Hematopoietic multipotent progenitor cell (in vitro differentiated cells): Measurements from ENCODE around the gene FNDC11. TPM values are rescaled to one million over a fixed set of nuclear protein-coding genes. Genes with fewer than 3 reads are reported as not detected.

Experiments used
- DNase-seq, 3 donors: peaks; one replicate each; pipeline ENCODE4 v3.0.0-alpha.2; 2011 to 2015; ENCODE audit warnings: low read depth in 2 of 3, low spot score in 2 of 3
- total RNA-seq: library from RNA; depleted of rRNA; stranded (reverse); fragments of >200 nt; gene quantifications from one replicate; pipeline ENCODE4 v1.2.3, GENCODE V29; 2012

The FNDC11 gene
- total RNA-seq, 1 donor = 1.3 TPM

DNA sequence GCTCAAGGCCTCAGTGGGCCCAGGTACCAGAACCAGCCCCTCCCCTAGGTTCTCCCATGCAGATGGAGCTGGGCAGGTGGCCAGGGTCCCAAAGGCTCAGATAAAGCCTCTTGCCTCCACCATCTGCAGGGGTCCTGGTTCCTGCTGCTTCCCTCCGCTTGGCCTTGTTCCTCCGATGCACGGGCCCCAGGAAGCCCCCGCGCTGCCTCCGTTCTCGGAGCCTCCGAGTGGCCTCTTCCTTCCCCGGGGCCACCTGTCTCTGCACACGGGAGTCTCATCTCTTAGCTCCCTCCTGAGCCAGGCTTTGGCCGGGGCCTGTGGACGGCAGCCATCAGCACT, 14.9 kb upstream of the FNDC11 start:
- DNase-seq = no peak

DNA sequence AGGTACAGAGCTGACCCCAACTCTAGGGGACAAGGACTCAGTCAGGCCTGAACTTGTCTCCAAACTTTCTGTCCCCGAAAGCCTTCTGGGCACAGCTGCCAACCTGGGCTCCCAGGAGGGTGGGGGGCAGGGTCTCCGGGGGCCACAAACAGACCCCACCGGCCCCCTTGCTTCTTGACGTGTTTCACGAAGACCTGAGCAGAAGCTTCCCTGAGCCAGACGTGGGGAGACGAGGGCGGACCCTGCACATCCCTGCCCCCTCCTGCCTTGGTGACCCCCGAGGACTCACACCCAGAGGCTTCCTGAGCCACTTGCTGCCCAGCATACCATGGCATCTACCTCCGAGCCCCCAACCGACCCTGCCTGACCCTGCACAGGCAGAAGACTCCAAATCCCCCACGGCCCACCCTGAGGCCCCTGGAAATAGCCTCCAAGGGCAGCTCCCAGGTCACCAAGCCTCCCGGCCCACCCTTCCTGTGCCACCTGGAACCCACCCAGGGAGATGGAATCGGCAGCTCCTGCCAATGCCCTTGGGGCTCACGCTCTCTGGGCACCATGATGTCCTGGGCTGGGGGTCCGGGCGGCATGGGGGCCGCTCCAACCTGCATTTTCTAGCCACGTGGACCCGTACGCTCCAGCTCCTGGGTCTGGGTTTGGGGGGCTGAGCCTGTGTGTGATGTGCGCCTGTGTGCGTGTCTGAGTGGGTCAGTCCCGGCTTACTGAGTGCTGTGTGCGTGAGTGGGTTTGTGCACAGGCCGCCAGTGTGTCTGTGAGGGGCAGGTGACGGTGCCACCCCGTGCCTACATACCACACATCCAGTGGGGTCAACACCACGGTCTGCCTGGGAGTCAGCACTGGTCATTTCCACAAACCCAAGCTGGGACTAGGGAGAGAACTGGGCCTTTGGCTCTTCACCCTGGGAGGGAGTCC, 14.3 kb upstream of the FNDC11 start:
- no peak for DNase-seq

DNA sequence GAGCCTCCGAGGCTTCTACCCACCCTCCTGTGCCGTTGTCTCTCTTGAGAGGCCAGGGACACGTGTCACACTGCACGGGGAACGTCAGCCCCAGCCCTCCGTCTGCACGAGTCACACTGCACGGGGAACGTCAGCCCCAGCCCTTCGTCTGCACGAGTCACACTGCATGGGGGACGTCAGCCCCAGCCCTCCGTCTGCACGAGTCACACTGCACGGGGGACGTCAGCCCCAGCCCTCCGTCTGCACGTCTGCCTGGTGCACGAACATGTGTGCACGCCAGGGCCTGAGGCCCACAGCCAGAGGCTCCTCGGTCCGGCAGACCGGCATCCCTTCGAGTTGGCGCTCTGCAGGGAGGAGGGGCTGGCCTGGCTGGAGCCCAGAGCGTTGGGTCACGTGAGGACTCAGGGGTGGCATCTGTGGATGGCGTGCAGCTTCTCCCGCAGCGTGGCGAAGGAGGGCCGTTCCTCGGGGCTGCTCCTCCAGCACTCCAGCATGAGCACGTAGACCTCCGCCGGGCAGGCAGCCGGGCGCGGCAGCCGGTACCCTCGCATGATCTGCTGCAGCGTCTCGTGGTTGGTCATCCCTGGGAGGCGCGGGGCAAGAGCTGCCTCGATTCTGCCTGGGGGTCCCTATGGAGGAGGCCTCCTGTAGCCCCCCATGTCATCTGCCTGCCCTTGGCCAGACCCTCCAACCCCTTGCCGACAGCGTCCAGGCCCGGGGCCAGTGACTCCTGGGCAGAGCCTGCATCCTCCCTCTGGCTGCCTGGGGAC, 13.4 kb upstream of the FNDC11 start:
- peak in 1 of 3 donors; percentile 26 for DNase-seq

DNA sequence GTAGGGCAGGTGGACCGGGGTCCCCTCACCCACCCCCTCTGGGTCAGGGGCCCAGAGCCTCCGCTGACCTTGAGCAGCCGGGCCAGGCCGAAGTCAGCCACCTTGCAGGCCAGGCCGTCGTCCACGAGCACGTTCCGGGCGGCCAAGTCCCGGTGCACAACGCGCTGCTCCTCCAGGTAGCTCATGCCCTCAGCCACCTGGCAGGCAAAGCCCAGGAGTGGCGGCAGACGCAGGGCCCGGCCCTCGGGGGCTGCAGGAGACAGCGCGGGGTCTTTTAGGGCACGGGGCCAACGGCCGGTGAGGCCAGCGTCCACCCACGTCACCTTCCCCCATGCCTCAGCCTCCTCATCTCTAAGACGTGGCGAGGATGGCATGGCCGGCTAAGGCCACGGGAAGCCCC, 12.6 kb upstream of the FNDC11 start:
- DNase-seq = no peak

DNA sequence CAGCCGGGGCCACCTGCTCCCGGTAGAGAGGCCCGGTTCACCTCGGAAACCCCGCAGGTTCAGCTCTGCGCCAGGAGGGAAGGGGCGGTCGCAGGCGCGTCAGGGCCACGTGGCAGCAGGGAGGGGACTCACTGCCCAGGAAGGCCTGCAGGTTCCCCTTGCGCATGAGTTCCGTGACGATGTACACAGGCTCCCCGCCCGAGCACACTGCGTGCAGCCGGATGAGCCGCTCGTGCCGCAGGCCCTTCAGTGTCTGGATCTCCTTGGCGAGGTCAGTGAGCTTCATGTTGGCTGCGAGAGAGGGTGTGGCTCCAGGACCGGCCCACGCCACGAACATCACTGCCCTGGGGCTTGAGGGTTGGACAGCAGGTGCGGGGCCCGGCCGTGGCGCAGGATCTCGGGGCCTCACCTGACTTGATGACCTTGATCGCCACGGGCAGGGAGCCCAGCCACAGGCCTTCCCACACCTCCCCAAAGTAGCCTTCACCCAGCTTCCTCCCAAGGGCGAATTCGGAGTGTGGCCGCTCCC, 11.9 kb upstream of the FNDC11 start:
- DNase-seq = no peak

DNA sequence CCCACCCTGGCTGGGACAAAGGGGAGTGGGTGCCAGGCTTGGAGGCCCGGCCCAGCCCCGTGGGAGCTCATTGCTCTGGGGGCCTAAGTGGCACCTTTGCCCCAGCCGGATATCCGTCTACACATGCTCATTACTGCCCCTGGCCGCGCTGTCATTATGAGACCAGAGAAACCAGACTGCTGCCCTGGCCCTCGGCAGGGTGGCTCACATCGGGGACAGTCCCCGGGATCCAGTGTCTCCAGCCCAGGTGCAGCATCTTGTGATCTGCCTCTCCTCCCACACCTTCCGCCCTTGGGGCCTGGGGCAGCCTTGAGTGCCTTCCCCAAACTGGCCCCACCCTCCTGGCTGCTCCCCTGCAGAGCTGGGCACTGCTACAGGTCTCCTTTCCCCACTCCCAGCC, 11.3 kb upstream of the FNDC11 start:
- no peak for DNase-seq

DNA sequence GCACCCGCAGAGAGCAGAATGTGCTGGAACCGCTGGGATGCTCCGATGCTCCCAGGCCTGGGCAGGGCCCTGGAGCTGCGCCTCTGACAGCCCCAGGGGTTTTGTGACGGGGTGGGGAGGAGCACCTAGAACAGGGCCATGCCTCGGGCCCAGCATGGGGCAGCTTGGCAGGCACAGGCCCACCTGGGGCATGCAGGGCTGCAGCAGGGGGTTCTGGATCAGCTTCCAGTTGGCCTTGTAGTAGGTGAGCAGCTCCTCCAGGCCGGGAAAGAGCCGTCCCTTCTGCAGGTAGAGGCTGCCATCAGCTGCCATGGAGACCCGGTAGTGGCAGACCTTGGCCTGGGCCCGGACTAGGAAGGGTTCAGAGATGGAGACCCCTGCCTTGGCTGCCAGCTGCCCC, 10.8 kb upstream of the FNDC11 start:
- DNase-seq = no peak

DNA sequence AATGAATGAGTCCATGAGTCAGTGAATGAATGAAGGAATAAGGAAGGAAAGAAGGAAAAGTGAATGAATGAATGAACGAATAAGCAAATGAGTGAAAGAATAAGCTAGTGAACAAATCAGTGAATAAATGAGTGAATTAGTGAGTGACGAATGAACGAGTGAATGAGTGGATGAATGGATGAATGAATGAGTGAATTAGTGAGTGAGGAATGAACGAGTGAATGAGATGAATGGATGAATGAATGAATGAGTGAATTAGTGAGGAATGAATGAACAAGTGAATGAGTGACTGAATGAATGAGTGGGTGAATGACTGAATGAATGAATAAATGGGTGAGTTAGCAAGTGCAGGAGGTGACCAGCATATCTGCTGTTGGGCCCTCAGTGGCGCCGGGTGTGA, 10.2 kb upstream of the FNDC11 start:
- no peak for DNase-seq

DNA sequence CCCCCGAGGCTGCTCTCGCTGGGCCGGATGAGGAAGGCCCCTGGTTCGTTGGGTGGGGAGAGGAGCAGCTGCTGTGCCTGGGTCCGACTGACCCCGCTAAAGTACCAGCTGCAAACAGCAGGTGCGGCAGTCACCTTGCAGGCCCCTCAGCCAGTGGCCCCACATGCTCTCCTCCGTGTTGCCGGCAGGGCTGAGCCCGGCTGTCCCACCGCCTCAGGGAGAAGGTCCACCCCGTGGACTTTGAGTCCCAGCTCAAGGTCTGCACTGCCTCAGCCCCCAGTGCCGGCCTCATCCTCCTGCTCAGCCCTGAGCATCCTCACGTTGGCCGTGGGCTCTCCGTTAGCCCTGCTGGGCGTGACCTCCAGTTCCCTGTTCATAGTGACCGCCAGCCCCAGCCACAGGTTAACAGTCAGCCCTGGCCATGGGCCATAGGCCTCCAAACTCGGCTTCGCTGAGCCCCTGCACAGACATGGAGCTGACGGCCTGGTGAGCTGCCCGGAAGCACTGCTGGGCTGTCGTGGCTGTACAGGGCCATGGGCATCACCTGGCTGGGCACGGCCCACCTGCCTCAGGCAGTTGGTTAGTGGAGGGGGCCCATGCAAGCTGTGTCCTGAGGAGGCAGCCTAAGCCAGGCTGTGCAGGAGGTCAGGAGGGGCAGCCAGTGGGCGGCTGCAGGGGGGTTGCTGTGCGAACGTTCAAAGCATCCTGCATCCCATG, 9.6 kb upstream of the FNDC11 start:
- no peak for DNase-seq

DNA sequence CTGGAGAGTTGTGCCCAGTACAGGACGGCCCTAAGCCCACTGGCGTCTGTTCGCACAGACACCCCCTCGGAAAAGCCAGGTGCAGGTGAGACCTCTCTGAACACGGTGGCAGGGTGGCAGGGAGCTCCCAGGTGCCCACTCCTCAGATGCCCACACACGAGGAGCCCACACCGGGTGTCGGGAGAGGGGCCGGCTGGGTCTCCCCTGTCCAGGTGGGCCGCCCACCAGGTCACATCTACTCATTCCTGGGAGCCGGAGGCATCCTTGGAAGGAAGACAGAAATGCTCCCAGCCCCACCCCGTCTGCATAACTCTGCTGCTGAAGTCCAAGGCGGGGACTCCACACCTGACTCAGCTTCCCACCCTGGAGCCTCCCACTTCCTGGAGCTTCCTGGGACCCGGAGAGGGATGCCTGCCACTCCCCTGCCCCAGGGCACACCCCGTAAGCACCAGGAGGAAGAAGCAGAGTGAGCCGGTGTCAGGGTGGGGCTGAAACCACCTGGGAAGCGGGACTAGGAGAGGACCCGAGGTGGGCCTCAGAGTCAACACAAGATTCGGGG, 8.9 kb upstream of the FNDC11 start:
- DNase-seq = no peak

DNA sequence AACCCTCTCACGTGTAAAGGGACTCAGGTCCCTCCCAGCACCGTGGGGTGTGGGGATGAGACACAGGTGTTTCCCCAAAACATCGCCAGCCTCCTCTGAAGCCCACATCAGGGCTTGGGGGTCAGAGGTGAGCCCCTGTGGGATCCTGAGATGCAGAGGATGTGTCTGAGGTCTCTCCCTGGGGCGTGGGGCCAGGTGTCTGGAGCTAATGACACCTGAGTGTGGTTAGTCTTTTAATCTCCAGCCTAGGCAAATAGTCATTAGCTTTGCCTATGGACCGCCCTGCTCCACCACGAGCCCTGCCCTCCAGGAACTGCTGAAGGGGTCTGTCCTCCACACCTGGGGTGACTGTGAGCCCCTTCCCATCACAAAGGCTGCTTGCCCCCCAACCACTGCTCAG, 8.1 kb upstream of the FNDC11 start:
- no peak for DNase-seq

DNA sequence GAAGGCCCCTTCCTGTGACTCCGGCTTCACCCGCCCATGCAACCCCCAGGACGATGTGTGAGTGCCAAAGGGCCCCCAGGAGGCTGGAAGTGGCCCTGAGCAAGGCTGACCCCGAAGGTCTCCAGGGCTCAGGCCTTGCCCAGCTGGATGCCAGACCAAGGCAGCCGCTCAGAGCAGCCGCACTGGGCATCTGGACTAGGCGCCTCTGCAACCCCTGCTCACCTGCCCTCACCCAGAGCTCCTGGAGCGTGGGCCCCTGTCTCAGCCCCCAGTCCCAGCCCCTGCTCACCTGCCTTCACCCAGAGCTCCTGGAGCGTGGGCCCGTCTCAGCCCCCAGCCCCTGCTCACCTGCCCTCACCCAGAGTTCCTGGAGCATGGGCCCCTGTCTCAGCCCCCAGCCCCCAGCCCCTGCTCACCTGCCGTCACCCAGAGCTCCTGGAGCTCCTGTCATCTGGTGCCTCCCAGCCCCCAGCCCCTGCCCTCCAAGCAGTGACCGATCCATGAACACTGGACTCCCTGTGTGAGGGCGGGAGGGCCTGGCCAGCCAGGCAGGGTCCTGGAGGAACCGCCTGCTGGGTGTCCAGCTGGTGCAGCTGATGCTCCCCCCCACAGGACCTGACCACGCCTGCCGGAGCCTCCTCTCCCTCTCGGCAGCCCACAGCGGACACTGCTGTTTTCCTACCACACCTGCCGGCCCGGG, 7.6 kb upstream of the FNDC11 start:
- no peak for DNase-seq

DNA sequence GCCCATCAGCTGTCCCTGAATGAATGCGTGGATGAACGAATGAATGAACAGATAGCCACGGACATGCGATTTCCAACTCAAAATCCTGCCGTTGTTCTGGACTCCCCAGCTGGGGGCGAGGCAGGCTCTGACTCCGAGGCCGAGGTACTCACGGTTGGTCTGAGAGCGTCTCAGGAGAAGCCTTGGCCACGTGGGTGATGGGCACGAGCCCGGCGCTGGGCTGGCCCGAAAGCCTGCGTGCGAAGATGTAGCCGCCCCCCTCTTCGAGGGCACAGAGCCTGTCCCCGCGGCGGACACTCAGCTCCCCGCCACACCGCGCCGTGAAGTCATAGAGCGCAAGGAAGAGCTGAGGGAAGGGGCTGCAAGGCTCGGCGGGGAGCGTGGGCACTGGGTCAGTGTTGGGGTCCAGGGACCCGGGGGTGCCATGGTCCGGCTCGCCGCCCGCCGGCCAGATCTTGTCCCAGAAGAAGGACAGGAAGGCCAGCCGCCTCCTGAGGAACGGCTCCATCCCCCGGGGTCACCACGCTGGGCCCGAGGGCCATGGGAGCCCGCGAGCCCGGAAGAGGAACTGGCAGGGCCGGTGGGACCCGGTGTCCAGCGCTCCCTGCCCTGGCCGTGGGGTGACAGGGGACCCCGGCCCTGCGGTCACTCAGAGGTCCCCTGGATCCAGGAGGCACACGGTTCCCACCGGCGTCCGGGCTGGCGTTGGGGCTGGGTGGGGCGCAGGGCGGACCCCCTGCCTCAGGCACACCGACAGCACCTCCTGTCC, 6.8 kb upstream of the FNDC11 start:
- DNase-seq = no peak

DNA sequence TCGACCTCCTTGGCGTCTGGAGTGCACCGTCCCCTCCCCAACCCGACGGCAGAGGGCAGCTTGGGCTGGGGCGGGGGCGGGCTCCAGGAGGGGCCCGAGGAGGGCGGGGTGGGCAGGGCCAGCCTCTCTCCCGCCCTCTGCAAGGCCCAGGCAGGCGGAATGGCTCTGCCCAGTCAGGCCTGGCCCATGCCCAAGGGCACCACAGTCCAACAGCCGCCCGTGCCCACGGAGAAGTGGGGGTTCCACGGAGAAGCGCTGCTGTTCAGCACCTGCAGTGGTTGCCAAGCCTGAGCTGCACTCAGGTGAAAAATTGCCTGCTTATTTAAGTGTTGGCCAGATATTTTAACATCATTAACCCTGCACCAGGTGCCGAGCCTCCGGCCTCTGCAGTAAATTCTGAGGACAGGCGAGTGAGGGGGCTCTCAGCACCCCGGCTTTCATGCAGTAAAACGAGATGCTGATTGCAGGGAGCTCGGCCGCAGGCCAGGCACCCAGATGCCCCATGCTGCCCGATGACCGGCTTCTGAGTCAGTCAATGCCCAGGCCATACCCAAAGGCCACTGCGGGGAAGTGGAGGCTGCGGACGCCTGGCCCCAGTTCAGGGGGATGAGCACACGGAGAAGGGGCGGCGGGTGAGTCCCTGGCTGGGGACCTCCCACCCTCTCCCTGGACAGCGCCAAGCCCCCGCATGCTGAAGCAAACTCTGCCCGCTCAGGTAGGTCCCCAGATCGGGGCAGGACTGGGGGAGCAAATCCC, 6.1 kb upstream of the FNDC11 start, which contains the start of gene SRMS:
TSS of gene SRMS (minus strand) at position 25 of the 756 bp plus-strand sequence. CDS start 286 bp downstream, outside the sequence.
- no peak for DNase-seq

DNA sequence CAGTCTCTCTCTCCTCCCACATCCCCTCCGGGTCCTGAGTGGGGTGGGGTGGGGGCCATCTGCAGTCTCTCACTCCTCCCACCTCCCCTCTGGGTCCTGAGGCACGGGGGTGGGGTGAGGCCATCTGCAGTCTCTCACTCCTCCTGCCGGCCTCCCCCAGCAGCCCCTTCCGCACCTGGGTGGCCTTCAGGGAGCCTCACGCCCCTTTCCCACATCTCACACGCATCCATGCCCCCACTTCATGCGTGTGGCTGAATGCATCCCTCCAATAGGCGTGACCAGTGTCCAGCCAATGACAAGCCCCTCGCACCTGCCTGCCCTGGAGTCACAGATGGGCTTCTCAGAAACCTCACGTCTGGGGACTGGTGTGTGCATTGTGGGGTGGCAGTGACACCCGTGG, 5.4 kb upstream of the FNDC11 start:
- DNase-seq = no peak

DNA sequence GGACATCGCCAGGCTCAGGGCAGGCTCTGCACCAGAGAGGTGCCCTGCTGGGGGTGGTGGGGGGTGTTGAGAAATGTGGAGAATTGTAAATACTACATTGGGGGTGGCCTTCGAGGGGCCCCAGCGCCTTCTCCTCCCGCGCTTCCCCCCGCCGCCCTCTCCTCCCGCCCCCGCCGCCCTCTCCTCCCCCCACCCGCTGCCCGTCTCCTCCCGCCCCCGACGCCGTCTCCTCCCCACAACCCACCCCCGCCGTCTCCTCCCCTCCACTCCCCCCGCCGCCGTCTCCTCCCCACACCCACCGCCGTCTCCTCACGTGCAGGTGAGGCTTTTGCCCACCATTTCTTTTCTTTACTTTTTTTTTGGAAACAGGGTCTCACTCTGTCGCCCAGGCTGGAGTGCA, 4.9 kb upstream of the FNDC11 start:
- no peak for DNase-seq

DNA sequence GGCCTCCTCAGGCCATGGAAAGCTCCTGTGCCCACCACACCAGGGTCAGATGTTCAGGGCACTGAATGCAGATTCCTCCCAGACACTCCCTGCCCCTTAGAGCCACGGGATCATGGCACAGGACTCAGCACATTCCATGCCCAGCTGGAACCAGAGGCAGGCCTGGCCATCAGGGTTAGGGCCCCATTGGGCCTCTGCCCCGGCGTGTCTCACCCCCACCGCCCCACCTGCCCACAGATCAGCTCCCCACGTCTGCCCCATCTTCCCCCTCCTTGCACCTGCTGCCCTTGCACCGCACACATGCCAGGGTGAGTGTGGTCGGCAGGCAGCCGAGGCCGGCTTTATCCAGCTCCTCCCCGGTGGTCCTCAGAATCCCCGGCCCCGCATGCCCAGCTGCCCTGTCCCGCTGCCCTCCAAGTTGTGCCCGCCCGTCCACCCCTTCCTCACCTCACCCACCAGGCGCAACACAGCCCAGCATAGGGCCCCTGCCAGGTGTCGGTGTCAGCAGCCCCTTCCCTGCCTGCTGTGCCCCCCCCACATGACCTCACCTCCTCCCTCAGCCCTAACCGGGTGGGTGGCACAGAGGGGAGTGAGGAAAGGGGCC, 4.2 kb upstream of the FNDC11 start:
- no peak for DNase-seq

DNA sequence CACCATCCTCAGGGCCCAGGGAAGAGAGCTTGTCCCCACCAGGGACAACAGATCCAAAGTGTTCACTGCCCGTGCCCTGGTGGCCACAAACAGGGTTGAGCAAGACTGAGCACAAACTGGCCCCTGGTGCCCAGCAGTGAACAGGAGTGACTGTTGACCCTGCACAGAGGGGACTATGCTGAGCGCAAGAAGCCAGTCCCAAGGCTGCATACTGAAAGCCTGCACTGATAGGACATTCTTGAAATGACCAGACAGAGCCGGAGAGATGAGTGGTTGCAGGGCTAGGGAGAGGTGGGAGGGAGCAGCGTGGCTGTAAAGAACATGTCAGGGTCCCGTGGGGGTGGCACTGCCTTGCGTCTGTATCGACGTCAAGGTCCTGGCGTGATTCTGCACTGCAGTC, 2.9 kb upstream of the FNDC11 start:
- DNase-seq = no peak
